Measurements from ENCODE around the gene FZD10. TPM values are rescaled to one million over a fixed set of nuclear protein-coding genes. Genes with fewer than 3 reads are reported as not detected.

FZD10 gene
- total RNA-seq, 1 donor: not detected

DNA sequence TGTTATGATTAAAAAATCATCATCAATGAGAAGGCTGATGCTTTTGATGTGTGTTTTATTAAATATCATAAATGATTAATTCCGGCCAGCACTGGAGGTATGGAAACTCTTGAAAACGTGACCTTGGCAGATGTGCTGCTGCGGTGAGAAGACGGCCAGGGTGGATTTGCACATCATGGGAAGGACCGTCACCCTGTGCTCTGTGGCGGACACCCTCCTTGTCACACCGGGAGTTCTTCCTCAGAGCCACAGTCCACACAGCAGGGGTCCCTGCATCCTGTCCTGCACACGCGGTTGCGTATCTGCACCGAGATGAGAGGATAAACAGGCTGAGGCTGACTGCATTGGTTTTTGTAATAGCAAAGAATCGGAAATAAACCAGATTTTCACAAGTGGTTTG, 33.5 kb downstream of the FZD10 start:
- H3K4me3 ChIP-seq (ENCODE audit: low read depth, low read length): no peak overlapping the region
- DNase-seq (ENCODE audit: low read depth): no peak
- TF ChIP-seq, protein P1, sequence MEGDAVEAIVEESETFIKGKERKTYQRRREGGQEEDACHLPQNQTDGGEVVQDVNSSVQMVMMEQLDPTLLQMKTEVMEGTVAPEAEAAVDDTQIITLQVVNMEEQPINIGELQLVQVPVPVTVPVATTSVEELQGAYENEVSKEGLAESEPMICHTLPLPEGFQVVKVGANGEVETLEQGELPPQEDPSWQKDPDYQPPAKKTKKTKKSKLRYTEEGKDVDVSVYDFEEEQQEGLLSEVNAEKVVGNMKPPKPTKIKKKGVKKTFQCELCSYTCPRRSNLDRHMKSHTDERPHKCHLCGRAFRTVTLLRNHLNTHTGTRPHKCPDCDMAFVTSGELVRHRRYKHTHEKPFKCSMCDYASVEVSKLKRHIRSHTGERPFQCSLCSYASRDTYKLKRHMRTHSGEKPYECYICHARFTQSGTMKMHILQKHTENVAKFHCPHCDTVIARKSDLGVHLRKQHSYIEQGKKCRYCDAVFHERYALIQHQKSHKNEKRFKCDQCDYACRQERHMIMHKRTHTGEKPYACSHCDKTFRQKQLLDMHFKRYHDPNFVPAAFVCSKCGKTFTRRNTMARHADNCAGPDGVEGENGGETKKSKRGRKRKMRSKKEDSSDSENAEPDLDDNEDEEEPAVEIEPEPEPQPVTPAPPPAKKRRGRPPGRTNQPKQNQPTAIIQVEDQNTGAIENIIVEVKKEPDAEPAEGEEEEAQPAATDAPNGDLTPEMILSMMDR (IDR thresholded peaks at IDR 0.05; ENCODE audit: insufficient read depth, low read depth, low read length): no peak

DNA sequence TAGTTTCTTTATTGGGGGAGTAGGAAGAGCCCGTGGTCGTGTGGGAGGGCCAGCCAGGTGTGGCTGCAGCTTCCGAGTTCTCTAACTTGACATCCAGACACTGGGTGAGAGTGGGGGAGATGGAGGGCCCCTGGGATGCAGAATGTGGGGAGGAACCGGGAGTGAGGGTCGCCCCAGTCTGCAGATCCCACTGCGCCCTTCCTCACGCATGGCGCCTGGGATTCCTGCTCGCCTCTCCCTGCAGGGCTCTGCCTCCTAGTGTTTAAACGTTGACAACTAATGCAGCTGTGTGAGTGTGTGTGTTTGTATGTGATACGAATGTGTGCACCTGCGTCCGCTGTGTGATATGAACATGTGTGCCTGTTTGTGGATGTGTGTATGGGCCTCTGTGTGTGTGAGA, 34.6 kb downstream of the FZD10 start:
- no peak overlapping the region for H3K4me3 ChIP-seq (ENCODE audit: low read depth, low read length)
- DNase-seq (ENCODE audit: low read depth): no peak
- TF ChIP-seq, protein P1 (IDR thresholded peaks at IDR 0.05; ENCODE audit: insufficient read depth, low read depth, low read length): no peak

DNA sequence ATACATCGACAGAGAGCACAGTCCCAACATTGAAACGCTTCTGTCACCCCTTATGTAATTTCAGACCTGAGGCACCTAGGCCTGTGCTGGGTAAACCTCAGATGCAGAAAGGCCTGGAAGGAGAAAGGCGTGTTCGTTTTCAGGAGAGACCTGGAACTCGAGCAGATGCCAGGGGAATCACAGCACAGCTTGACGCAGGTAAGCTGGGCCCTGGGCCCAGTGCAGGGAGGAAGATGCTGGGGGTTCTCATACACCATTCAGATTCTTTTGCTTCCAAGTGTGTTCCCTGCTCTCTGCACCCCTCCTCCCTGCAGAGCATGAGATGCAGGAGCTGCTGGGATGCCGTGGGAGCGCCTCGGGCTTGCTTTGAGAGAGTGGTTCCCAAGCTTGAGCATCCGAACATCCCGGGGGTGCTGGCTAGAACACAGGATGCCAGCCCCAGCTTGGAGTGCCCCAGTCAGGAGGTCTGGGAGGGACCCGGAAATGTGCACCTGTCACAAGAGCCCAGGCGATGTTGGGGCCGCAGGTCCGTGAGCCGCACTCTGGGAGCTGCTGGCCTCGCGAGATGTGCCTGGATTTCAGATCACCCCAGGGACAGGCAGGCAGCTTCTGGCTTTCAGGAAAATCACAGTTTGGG, 35.9 kb downstream of the FZD10 start:
- no peak overlapping the region for H3K4me3 ChIP-seq (ENCODE audit: low read depth, low read length)
- DNase-seq (ENCODE audit: low read depth): no peak
- TF ChIP-seq, protein P1 (IDR thresholded peaks at IDR 0.05; ENCODE audit: insufficient read depth, low read depth, low read length): no peak

DNA sequence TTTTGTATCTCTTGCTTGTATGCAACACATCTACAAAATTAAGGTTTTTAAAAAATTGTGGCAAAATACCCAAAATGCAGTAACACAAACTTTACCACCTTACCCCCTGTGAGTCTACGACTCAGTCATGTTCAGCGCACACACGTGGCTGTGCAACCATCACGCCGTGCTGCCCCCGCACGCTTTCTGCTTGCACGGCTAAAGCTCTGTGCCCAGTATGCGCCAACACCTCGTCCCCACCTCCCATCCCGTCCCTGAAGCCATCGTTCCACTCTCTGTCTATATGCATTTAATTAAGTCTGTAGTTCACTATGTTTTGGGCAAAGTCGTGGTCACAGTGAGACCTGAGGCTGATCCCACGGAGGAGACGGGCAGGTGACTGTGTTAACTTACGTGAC, 36.4 kb downstream of the FZD10 start:
- H3K4me3 ChIP-seq (ENCODE audit: low read depth, low read length): no peak overlapping the region
- TF ChIP-seq, protein P1 (IDR thresholded peaks at IDR 0.05; ENCODE audit: insufficient read depth, low read depth, low read length): no peak
- no peak for DNase-seq (ENCODE audit: low read depth)

DNA sequence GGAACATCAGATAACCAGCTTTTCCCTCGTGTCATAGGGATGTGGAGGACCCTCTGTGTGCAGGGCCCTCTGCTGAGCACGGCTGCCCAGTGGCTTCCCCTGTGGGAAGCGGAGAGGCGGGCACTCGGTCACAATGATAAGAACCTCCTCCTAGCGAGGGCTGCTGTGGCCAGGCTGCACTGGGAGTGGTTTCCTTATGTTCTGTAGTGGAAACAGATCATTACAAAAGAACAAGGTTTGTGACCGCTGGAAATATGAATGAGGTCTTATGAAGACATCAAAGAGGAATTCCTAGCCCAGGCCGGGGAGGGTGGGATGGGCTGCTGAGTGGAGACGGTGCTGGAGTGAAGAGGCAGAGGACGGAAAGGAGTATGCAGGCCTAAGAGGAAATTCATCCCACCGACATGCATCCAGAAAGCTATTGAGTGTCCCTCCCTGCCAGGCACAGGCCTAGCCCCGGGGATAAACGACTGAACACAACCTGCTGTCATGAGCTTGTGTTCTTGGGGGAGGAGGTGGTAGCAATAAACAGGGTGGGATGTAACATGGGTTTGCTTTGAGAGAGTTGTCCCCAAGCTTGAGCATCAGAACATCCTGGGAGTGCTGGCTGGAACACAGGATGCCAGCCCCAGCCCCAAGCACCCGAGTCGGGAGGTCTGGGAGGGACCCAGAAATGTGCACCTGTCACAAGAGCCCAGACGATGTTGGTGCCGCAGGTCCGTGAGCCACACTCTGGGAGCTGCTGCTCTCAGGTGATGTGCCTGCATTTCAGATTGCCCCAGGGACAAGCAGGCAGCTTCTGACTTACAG, 37.5 kb downstream of the FZD10 start:
- TF ChIP-seq, protein P1 (IDR thresholded peaks at IDR 0.05; ENCODE audit: insufficient read depth, low read depth, low read length): no peak
- DNase-seq (ENCODE audit: low read depth): no peak
- H3K4me3 ChIP-seq (ENCODE audit: low read depth, low read length): no peak overlapping the region

DNA sequence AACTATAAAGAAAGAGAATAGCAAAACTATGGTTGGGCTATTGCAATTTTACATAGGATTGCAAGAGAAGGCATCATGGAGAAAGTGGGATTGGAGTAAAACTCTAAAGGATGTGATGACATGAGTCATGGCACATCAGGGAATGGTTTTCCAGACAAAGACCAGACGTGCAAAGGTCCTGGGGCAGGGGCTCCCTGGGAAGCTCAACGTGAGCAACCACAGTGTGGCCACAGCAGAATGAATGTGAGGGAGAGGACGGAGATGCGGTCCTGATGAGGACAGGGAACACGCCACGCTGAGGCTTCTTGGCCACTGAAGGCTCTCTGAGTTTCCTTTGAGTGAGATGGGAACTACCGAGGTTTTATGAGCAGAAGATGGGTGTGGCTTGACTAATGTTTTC, 38.2 kb downstream of the FZD10 start:
- TF ChIP-seq, protein P1 (IDR thresholded peaks at IDR 0.05; ENCODE audit: insufficient read depth, low read depth, low read length): no peak
- no peak for DNase-seq (ENCODE audit: low read depth)
- no peak overlapping the region for H3K4me3 ChIP-seq (ENCODE audit: low read depth, low read length)
